AG04450 (cell line): ENCODE results near the gene PHOSPHO2. TPM values are rescaled to one million over a fixed set of nuclear protein-coding genes. Genes with fewer than 3 reads are reported as not detected.

ENCODE experiments used
- CTCF ChIA-PET: fragments of 300-600, 350-600 bp; formaldehyde crosslinking; extraction: SDS; loops from one replicate; lab custom pipeline; 2022; ENCODE audit warnings: antibody characterized with exemption, inconsistent platforms; lab: Charles Lee
- POLR2A ChIA-PET: fragments of 350-600 bp; formaldehyde crosslinking; extraction: SDS; loops from one replicate; lab custom pipeline; 2021; ENCODE audit warnings: antibody characterized with exemption, inconsistent platforms; lab: Yijun Ruan, JAX
- DNase-seq: peaks from one replicate; pipeline ENCODE4 v3.0.0-alpha.2; 2011; ENCODE audit warnings: low read depth, low spot score
- H3K27ac ChIP-seq: one replicate; pipeline ENCODE4 v1.5.1; 2012; ENCODE audit warnings: low read depth, low read length, control low read depth
- H3K27me3 ChIP-seq: one replicate; pipeline ENCODE4 v1.6.0; 2012; ENCODE audit warnings: low read length; ENCODE audit not compliant: control insufficient read depth, insufficient read depth
- H3K4me3 ChIP-seq: 2 replicates; pipeline ENCODE4 v1.5.1; 2011; ENCODE audit warnings: mild to moderate bottlenecking, low read depth, low read length, control low read depth
- H3K9me3 ChIP-seq: 2 replicates; pipeline ENCODE4 v1.5.1; 2012; ENCODE audit warnings: low read length; ENCODE audit not compliant: control insufficient read depth, insufficient read depth
- polyA plus RNA-seq: library from polyadenylated mRNA; depleted of rRNA; stranded (reverse); fragments of >200 nt; gene quantifications from 2 replicates; pipeline ENCODE4 v1.2.3, GENCODE V29; 2011
- TF ChIP-seq, protein P1 (sequence below): IDR thresholded peaks from 2 replicates; pipeline ENCODE4 v1.5.1; 2011; ENCODE audit warnings: low read depth, low read length, control low read depth, inconsistent platforms

PHOSPHO2 gene
- polyA plus RNA-seq, 1 experiment, result 1.9 TPM

DNA sequence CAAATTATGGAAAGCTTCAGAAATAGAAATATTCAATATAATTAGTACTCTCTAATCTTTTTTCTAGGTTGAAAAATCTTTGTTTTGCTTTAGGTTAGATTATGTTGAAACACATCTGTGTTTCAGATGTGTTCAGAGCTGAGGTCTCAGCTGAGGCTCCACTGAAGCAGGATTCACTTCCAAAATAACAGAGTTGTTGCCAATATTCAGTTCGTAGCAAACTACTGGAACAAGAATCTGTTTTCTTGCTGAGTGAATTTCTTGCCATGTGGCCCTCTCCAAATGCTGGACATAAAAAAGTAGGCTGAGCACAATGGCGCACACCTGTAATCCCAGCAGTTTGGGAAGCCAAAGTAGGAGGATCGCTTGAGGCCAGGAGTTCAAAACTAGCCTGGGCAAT lies 8.7 kb downstream of the PHOSPHO2 start:
- DNase-seq, result no peak
- TF ChIP-seq, protein P1, sequence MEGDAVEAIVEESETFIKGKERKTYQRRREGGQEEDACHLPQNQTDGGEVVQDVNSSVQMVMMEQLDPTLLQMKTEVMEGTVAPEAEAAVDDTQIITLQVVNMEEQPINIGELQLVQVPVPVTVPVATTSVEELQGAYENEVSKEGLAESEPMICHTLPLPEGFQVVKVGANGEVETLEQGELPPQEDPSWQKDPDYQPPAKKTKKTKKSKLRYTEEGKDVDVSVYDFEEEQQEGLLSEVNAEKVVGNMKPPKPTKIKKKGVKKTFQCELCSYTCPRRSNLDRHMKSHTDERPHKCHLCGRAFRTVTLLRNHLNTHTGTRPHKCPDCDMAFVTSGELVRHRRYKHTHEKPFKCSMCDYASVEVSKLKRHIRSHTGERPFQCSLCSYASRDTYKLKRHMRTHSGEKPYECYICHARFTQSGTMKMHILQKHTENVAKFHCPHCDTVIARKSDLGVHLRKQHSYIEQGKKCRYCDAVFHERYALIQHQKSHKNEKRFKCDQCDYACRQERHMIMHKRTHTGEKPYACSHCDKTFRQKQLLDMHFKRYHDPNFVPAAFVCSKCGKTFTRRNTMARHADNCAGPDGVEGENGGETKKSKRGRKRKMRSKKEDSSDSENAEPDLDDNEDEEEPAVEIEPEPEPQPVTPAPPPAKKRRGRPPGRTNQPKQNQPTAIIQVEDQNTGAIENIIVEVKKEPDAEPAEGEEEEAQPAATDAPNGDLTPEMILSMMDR, result no peak
- CTCF ChIA-PET, result no interaction called here

DNA sequence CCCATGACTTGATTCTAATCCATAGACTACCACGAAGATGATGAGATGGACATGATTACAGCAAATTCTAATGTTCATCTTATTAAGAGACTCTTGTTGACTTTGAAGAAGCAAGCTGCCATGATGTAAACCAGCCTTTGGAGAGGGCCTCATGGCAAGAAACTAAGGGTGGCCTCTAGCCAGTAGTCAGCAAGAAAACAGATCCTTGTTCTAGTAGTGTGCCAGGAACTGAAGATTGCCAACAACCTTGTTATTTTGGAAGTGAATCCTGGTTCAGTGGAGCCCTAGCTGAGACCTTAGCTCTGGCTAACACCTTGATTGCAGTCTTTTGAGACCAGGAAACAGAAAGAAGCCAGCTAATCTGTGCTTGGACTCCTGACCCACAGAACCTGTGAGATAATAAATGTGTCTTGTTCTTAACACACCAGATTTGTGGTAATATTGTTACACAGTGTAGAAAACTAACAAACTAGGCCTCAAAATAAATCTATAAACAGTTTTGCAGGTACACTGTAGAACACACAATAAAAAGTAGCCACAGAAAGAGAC lies 10.0 kb downstream of the PHOSPHO2 start:
- Histone ChIP-seq H3K27me3 (no peaks in the 10 kb centered on the region), H3K9me3 (no peaks in the 10 kb centered on the region), H3K27ac (no peak overlapping the region), H3K4me3 (no peak overlapping the region)
- no peak for DNase-seq
- TF ChIP-seq, protein P1, result no peak
- ChIA-PET POLR2A (no interaction called here), CTCF (interaction anchor here (0.5 to 0.6 kb wide), 2 partner anchors 26 to 1015 kb away, joined by 3 read pairs; no protein-coding TSS in a partner anchor)

More for the DNA sequence above, 8.7 kb downstream of the PHOSPHO2 start:
- no peaks in the 10 kb centered on the region for H3K27me3 ChIP-seq
- H3K9me3 ChIP-seq, result no peaks in the 10 kb centered on the region
- POLR2A ChIA-PET, result no interaction called here
- H3K27ac ChIP-seq, result no peak overlapping the region
- no peak overlapping the region for H3K4me3 ChIP-seq

DNA sequence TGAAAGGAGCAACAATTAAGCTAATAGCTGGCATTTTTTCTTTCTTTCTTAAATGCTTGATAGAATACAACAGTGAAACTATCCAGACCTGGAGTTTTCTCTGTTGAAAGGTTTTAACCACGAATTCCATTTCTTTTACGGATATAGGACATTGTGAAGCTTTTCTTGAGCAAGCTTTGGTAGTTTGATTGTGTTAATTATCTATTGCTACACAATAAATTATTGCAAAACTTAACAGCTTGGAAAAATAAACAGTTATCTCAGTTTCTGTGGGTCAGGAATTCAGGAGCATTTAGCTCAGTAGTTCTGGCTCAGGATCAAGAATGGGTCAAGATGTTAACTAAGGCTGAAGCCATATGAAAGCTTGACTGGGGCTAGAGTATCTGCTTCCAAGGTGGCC lies 11.7 kb downstream of the PHOSPHO2 start:
- Histone ChIP-seq H3K4me3 (no peak overlapping the region), H3K27me3 (no peaks in the 10 kb centered on the region), H3K9me3 (no peaks in the 10 kb centered on the region), H3K27ac (no peak overlapping the region)
- ChIA-PET CTCF (no interaction called here), POLR2A (interaction anchor here (1.5 to 2.0 kb wide), 2 partner anchors 10 to 12 kb away, joined by 8 to 17 read pairs; partner anchors contain the start of genes CFAP210 and PHOSPHO2)
- no peak for DNase-seq
- TF ChIP-seq, protein P1, result no peak

DNA sequence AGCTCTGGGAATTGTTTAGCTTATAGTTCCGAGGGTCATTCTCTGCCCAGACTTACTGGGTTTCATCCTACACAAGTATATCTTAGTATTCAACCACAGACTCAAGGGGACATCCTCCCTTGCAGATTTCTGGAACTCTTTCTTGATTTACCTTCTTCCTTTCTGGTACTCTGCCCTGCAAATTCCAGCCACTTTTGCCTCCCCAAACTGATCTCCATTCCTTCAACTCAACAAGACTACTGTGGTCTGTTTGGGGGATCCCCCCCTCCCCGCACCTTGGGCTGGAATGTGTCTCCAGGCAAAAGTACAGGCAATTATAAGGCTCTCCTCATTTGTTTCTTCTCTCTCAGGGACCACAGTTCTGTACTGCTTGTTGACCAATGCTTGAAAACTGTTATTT lies 13.4 kb downstream of the PHOSPHO2 start:
- Histone ChIP-seq H3K4me3 (no peak overlapping the region), H3K27ac (no peak overlapping the region), H3K9me3 (no peaks in the 10 kb centered on the region), H3K27me3 (no peaks in the 10 kb centered on the region)
- DNase-seq, result no peak
- TF ChIP-seq, protein P1, result no peak
- ChIA-PET POLR2A (no interaction called here), CTCF (interaction anchor here (0.6 kb wide), 1 partner anchor 209 kb away, joined by 6 read pairs; no protein-coding TSS in a partner anchor)

DNA sequence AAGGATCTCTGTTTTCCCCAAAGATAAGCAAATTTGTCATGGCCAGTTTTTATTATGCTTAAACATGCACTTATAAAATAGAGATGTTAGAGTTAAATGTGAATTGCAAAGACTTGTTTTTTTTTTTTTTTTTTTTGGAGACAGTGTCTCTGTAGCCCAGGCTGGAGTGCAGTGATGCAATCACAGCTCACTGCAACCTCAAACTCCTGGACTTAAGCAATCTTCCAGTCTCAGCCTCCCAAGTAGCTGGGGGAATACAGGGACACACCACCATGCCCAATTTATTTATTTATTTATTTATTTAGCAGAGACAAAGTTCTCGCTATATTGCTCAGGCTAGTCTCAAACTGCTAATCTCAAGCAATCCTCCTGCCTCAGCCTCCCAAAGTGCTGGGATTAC lies 15.1 kb downstream of the PHOSPHO2 start:
- H3K27me3 ChIP-seq, result no peaks in the 10 kb centered on the region
- TF ChIP-seq, protein P1, result no peak
- H3K27ac ChIP-seq, result no peak overlapping the region
- H3K9me3 ChIP-seq, result no peaks in the 10 kb centered on the region
- no peak for DNase-seq
- CTCF ChIA-PET, result no interaction called here
- no peak overlapping the region for H3K4me3 ChIP-seq
- POLR2A ChIA-PET, result no interaction called here
